Measurements from ENCODE around the gene ARHGEF9.

DNA sequence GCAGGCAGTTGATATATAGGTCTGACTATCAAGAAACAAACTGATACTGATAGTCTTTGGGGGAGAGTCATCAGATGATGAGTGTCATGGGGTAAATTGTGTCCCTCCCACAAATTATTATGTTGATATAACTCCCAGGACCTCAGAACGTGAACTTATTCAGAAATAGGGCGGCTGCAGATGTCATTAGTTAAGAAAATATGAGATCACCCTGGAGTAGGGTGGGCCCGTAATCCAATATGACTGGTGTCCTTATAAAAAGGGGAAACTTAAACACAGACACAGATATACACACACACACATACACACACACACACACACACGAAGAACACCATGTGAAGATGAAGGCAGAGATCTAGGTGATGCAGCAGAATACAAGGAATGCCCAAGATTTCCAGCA is 32.7 kb upstream of the ARHGEF9 start:
- no peak for TF ChIP-seq POLR2AphosphoS5 (IDR thresholded peaks at IDR 0.05; ENCODE audit: low read depth, low read length)
- TF ChIP-seq, protein P1, sequence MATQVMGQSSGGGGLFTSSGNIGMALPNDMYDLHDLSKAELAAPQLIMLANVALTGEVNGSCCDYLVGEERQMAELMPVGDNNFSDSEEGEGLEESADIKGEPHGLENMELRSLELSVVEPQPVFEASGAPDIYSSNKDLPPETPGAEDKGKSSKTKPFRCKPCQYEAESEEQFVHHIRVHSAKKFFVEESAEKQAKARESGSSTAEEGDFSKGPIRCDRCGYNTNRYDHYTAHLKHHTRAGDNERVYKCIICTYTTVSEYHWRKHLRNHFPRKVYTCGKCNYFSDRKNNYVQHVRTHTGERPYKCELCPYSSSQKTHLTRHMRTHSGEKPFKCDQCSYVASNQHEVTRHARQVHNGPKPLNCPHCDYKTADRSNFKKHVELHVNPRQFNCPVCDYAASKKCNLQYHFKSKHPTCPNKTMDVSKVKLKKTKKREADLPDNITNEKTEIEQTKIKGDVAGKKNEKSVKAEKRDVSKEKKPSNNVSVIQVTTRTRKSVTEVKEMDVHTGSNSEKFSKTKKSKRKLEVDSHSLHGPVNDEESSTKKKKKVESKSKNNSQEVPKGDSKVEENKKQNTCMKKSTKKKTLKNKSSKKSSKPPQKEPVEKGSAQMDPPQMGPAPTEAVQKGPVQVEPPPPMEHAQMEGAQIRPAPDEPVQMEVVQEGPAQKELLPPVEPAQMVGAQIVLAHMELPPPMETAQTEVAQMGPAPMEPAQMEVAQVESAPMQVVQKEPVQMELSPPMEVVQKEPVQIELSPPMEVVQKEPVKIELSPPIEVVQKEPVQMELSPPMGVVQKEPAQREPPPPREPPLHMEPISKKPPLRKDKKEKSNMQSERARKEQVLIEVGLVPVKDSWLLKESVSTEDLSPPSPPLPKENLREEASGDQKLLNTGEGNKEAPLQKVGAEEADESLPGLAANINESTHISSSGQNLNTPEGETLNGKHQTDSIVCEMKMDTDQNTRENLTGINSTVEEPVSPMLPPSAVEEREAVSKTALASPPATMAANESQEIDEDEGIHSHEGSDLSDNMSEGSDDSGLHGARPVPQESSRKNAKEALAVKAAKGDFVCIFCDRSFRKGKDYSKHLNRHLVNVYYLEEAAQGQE (IDR thresholded peaks at IDR 0.05; ENCODE audit: insufficient read depth in 1 of 2, low read depth in 2 of 2, low read length in 2 of 2) = no peak
- no peak for TF ChIP-seq FOXP2 (optimal IDR thresholded peaks at IDR 0.05; ENCODE audit: borderline replicate concordance, extremely low read depth, extremely low read length, insufficient read depth)
- TF ChIP-seq TAF1 (IDR thresholded peaks at IDR 0.05; ENCODE audit: borderline replicate concordance, insufficient read depth, low read length) = no peak
